ENCODE measurements around the gene NTN3.

DNA sequence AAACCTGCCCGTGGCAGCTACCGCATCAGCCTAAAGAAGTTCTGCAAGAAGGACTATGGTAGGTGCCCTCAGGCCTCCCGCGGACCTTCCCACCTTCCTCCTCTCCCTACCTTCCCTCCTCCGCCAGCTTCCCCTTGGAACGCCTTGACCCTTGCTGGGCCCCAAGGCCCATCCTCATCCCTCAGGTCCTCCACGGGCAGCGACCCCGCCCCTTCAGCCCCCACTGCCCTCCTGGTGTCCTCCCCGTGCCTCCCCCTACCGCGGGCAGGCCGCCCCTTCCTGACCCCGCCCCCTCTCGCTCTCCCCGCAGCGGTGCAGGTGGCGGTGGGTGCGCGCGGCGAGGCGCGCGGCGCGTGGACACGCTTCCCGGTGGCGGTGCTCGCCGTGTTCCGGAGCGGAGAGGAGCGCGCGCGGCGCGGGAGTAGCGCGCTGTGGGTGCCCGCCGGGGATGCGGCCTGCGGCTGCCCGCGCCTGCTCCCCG lies 2.4 kb downstream of the NTN3 start:
- TF ChIP-seq, protein P1, sequence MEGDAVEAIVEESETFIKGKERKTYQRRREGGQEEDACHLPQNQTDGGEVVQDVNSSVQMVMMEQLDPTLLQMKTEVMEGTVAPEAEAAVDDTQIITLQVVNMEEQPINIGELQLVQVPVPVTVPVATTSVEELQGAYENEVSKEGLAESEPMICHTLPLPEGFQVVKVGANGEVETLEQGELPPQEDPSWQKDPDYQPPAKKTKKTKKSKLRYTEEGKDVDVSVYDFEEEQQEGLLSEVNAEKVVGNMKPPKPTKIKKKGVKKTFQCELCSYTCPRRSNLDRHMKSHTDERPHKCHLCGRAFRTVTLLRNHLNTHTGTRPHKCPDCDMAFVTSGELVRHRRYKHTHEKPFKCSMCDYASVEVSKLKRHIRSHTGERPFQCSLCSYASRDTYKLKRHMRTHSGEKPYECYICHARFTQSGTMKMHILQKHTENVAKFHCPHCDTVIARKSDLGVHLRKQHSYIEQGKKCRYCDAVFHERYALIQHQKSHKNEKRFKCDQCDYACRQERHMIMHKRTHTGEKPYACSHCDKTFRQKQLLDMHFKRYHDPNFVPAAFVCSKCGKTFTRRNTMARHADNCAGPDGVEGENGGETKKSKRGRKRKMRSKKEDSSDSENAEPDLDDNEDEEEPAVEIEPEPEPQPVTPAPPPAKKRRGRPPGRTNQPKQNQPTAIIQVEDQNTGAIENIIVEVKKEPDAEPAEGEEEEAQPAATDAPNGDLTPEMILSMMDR (IDR thresholded peaks at IDR 0.05; ENCODE audit: low read depth, low read length, poor library complexity, severe bottlenecking) = no peak
- TF ChIP-seq EZH2phosphoT487 (IDR thresholded peaks at IDR 0.05; ENCODE audit: borderline replicate concordance, low read length) = no peak
